DND-41 (cell line): ENCODE results near the gene PCDH9.

Experiments
- ATAC-seq: fragments of 200-7000 bp; cut with Tn5 transposase; 3 replicates; pipeline ENCODE4 v1.9.1; 2021; ENCODE audit warnings: low read depth; ENCODE audit not compliant: insufficient read depth
- DNase-seq: peaks from one replicate; pipeline ENCODE4 v3.0.0-alpha.2; 2020
- H2AFZ ChIP-seq: 2 replicates; pipeline ENCODE4 v1.6.0; 2012; ENCODE audit warnings: low read depth, low read length
- H3K27ac ChIP-seq: 2 replicates; pipeline ENCODE4 v1.5.1; 2012; ENCODE audit warnings: low read length, inconsistent platforms
- H3K27me3 ChIP-seq: fragments of 200-600 bp; sonication (generic); 2 replicates; pipeline ENCODE4 v1.6.0; 2012; ENCODE audit warnings: low read length, mild to moderate bottlenecking, inconsistent platforms; ENCODE audit not compliant: insufficient read depth, poor library complexity
- H3K36me3 ChIP-seq: 2 replicates; pipeline ENCODE4 v1.5.1; 2012; ENCODE audit warnings: low read length, inconsistent platforms; ENCODE audit not compliant: insufficient read depth
- H3K4me1 ChIP-seq: 2 replicates; pipeline ENCODE4 v1.5.1; 2012; ENCODE audit warnings: mild to moderate bottlenecking, low read length; ENCODE audit not compliant: insufficient read depth
- H3K4me2 ChIP-seq: 2 replicates; pipeline ENCODE4 v1.6.0; 2012; ENCODE audit warnings: mild to moderate bottlenecking, moderate library complexity, low read length, inconsistent platforms; ENCODE audit not compliant: insufficient read depth
- H3K4me3 ChIP-seq, 2 experiments: fragments of 200-600 bp in 1 of 2; shearing (Covaris generic) in 1 of 2; 2 replicates each; pipeline ENCODE4 v1.5.1; 2012 to 2016; ENCODE audit warnings: inconsistent platforms in 2 of 2, low read length in 2 of 2, mild to moderate bottlenecking in 2 of 2, low read depth in 1 of 2, moderate library complexity in 1 of 2
- H3K79me2 ChIP-seq: 2 replicates; pipeline ENCODE4 v1.6.0; 2012; ENCODE audit warnings: low read length, inconsistent platforms; ENCODE audit not compliant: insufficient read depth
- H3K9ac ChIP-seq: 2 replicates; pipeline ENCODE4 v1.6.0; 2012; ENCODE audit warnings: low read depth, mild to moderate bottlenecking, inconsistent platforms, low read length, moderate library complexity
- H3K9me3 ChIP-seq: 2 replicates; pipeline ENCODE4 v1.5.1; 2012; ENCODE audit warnings: low read length, moderate library complexity, mild to moderate bottlenecking, inconsistent platforms; ENCODE audit not compliant: insufficient read depth, severe bottlenecking
- H4K20me1 ChIP-seq: 2 replicates; pipeline ENCODE4 v1.6.0; 2012; ENCODE audit warnings: low read length; ENCODE audit not compliant: insufficient read depth
- EZH2 ChIP-seq: IDR thresholded peaks from 3 replicates; pipeline ENCODE4 v1.6.1; 2012; ENCODE audit warnings: borderline replicate concordance, low read depth, mild to moderate bottlenecking, moderate library complexity, low read length, inconsistent platforms; ENCODE audit not compliant: severe bottlenecking
- TF ChIP-seq, protein P1 (sequence below): IDR thresholded peaks from 2 replicates; pipeline ENCODE4 v1.5.1; 2012; ENCODE audit warnings: borderline replicate concordance, low read length, moderate library complexity, mild to moderate bottlenecking; ENCODE audit not compliant: poor library complexity, severe bottlenecking; ENCODE audit errors: extremely low read depth

PCDH9 gene, protein sequence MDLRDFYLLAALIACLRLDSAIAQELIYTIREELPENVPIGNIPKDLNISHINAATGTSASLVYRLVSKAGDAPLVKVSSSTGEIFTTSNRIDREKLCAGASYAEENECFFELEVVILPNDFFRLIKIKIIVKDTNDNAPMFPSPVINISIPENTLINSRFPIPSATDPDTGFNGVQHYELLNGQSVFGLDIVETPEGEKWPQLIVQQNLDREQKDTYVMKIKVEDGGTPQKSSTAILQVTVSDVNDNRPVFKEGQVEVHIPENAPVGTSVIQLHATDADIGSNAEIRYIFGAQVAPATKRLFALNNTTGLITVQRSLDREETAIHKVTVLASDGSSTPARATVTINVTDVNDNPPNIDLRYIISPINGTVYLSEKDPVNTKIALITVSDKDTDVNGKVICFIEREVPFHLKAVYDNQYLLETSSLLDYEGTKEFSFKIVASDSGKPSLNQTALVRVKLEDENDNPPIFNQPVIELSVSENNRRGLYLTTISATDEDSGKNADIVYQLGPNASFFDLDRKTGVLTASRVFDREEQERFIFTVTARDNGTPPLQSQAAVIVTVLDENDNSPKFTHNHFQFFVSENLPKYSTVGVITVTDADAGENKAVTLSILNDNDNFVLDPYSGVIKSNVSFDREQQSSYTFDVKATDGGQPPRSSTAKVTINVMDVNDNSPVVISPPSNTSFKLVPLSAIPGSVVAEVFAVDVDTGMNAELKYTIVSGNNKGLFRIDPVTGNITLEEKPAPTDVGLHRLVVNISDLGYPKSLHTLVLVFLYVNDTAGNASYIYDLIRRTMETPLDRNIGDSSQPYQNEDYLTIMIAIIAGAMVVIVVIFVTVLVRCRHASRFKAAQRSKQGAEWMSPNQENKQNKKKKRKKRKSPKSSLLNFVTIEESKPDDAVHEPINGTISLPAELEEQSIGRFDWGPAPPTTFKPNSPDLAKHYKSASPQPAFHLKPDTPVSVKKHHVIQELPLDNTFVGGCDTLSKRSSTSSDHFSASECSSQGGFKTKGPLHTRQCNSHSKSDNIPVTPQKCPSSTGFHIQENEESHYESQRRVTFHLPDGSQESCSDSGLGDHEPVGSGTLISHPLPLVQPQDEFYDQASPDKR (N-terminal part only)

DNA sequence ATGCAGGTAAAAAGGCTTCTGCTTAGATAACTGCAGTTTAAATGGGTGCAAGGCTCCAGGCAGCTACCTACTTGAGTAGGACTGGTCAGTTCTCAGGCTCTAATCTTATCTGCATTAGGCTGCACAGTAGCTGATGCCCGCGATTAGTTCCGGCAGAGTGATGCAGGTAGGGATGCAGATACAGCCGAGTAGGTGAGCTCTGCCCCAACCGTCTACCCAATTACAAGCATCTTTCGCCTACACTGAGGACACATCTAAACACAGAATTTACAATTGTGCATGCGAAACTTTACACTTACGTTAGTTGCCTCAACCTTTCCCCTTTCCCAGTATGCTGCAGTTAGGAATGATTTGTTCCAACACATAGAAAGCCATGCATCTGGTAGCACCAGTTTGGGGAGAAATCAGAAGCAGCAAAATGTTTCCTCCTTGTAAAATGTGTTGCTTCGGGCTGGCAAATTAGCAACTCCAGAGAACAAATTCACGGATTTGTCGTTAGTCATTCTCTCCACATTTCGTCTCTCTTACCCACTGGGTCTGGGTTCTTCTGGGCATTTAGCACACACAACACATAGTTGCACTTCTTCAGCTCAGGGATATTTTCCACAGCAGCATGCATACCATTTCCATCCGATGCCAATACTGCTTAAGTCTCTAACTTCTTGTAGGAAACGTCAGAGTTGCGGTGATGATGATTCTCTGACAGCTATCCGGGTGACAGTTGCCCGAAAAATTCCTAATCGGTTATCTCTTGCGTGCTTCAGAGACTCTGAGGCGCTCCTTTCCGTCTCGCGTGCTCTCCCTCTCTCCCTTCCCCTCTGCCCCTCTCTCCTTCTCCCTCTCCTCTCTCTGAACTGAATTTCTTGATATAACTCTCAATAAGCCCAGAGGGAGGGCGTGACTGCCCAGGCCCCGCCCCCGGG lies at the start of gene PCDH9:
Gene PCDH9, minus strand, starts transcription at position 856 of the 923 bp plus-strand sequence. CDS start 1,896 bp downstream, outside the sequence.
- Histone ChIP-seq H3K4me2 (peak within 1 kb of the TSS; percentile 88), H4K20me1 (no peaks in the 10 kb centered on the region), H3K79me2 (no peaks in the 10 kb centered on the region), H3K27ac (peak within 1 kb of the TSS; percentile 83), H2AFZ (peak within 1 kb of the TSS; percentile 98), H3K4me3 (peak within 1 kb of the TSS; percentile 85 to 94), H3K4me1 (peaks cover 37% of the 10 kb centered on the region), H3K36me3 (no peaks in the 10 kb centered on the region), H3K9me3 (no peaks in the 10 kb centered on the region), H3K27me3 (peaks cover 7% of the 10 kb centered on the region), H3K9ac (peak within 1 kb of the TSS; percentile 84)
- TF ChIP-seq EZH2 = no peak
- TF ChIP-seq, protein P1, sequence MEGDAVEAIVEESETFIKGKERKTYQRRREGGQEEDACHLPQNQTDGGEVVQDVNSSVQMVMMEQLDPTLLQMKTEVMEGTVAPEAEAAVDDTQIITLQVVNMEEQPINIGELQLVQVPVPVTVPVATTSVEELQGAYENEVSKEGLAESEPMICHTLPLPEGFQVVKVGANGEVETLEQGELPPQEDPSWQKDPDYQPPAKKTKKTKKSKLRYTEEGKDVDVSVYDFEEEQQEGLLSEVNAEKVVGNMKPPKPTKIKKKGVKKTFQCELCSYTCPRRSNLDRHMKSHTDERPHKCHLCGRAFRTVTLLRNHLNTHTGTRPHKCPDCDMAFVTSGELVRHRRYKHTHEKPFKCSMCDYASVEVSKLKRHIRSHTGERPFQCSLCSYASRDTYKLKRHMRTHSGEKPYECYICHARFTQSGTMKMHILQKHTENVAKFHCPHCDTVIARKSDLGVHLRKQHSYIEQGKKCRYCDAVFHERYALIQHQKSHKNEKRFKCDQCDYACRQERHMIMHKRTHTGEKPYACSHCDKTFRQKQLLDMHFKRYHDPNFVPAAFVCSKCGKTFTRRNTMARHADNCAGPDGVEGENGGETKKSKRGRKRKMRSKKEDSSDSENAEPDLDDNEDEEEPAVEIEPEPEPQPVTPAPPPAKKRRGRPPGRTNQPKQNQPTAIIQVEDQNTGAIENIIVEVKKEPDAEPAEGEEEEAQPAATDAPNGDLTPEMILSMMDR = no peak
- ATAC-seq = no peak; the same call in 2 of the 3 replicates
- peak; percentile 21 for DNase-seq

DNA sequence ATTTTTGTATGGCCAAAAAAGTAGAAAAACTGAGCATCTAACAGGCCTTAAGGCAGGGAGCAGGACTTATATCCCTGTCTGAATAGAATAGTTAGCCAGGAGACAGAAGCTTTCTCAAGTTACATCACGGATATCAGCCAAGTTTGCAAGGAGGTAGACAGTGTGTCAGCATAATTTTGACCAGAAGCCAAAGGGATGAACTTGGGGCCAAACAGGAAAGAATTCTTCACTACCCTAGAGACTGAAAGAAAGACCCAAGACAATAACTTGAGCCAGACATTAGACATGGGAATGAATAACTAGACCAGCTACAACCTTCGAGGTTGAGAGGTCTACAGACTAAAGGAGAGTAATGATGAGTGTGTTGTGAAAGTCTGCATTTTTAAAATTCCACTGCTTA lies 48.1 kb upstream of the PCDH9 start:
- Histone ChIP-seq H3K36me3 (no peaks in the 10 kb centered on the region), H3K9ac (no peak overlapping the region), H4K20me1 (no peaks in the 10 kb centered on the region), H3K27ac (no peak overlapping the region), H3K27me3 (no peaks in the 10 kb centered on the region), H3K79me2 (no peaks in the 10 kb centered on the region), H3K4me1 (peaks cover 12% of the 10 kb centered on the region; the same call in 1 of the 2 replicates), H3K4me2 (no peak overlapping the region), H2AFZ (no peak overlapping the region), H3K4me3 (no peak overlapping the region), H3K9me3 (no peaks in the 10 kb centered on the region)
- DNase-seq (no peak), ATAC-seq (no peak)
- TF ChIP-seq, protein P1 = no peak

DNA sequence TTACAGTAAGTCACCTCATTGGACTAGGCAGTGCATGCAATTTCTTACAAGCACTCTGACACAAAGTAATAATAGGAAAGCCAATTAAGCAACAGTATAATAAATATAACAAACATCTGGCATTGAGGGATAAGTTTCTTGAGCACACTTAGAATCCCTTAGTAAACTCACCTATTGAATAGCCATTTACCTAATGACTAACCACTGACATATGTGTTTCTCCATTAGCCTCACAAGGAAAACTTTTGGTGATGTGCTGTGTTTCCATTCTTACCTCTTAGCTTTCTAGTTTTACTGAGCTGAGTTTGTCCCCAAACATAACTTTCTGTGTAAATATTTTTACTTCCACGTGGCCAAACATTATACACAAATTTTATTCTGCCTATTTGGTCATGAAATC lies 47.4 kb upstream of the PCDH9 start:
- DNase-seq (no peak), ATAC-seq (no peak)
- no peak for TF ChIP-seq EZH2
- TF ChIP-seq, protein P1 = no peak
- Histone ChIP-seq H3K4me3 (no peak overlapping the region), H4K20me1 (no peaks in the 10 kb centered on the region), H3K9ac (no peak overlapping the region), H3K27ac (no peak overlapping the region), H3K4me2 (no peak overlapping the region), H3K79me2 (no peaks in the 10 kb centered on the region), H3K9me3 (no peaks in the 10 kb centered on the region), H3K36me3 (no peaks in the 10 kb centered on the region), H3K4me1 (peaks cover 12% of the 10 kb centered on the region; the same call in 1 of the 2 replicates), H2AFZ (no peak overlapping the region), H3K27me3 (no peaks in the 10 kb centered on the region)
